Endodermal cell (in vitro differentiated cells): ENCODE measurements around the gene DUSP6. TPM values are rescaled to one million over a fixed set of nuclear protein-coding genes. Genes with fewer than 3 reads are reported as not detected.

Experiments
- DNase-seq: peaks from one replicate; pipeline ENCODE4 v3.0.0-alpha.2; 2017
- H3K27ac ChIP-seq: 2 replicates; pipeline ENCODE4 v1.5.1; 2013; ENCODE audit warnings: mild to moderate bottlenecking, low read depth, low read length, moderate library complexity
- H3K27me3 ChIP-seq: 2 replicates; pipeline ENCODE4 v1.6.1; 2013; ENCODE audit warnings: mild to moderate bottlenecking, low read length, moderate library complexity; ENCODE audit not compliant: insufficient read depth, control insufficient read depth, poor library complexity, severe bottlenecking
- H3K36me3 ChIP-seq: 2 replicates; pipeline ENCODE4 v1.7.0; 2013; ENCODE audit warnings: mild to moderate bottlenecking, low read length, moderate library complexity; ENCODE audit not compliant: control insufficient read depth, insufficient read depth
- H3K4me1 ChIP-seq: one replicate; pipeline ENCODE4 v1.7.0; 2013; ENCODE audit warnings: low read length; ENCODE audit not compliant: control insufficient read depth, insufficient read depth
- H3K4me3 ChIP-seq: 2 replicates; pipeline ENCODE4 v1.5.1; 2013; ENCODE audit warnings: mild to moderate bottlenecking, low read length, moderate library complexity
- H3K9ac ChIP-seq: 2 replicates; pipeline ENCODE4 v1.6.1; 2013; ENCODE audit warnings: mild to moderate bottlenecking, low read length, moderate library complexity; ENCODE audit not compliant: poor library complexity, severe bottlenecking; ENCODE audit errors: extremely low read depth
- H3K9me3 ChIP-seq: 2 replicates; pipeline ENCODE4 v1.6.1; 2013; ENCODE audit warnings: mild to moderate bottlenecking, low read length, moderate library complexity; ENCODE audit not compliant: control insufficient read depth
- H3K27ac Mint-ChIP-seq: 2 replicates; pipeline ENCODE4 v1.8.0; 2020; ENCODE audit warnings: mixed read lengths
- H3K27me3 Mint-ChIP-seq: 2 replicates; pipeline ENCODE4 v1.8.0; 2021; ENCODE audit warnings: mild to moderate bottlenecking, mixed read lengths; ENCODE audit not compliant: insufficient read depth
- H3K36me3 Mint-ChIP-seq: 2 replicates; pipeline ENCODE4 v1.8.0; 2020; ENCODE audit warnings: low read depth, mixed read lengths
- H3K4me1 Mint-ChIP-seq: 2 replicates; pipeline ENCODE4 v1.8.0; 2020; ENCODE audit warnings: mixed read lengths
- H3K4me3 Mint-ChIP-seq: 2 replicates; pipeline ENCODE4 v1.8.0; 2020; ENCODE audit warnings: mild to moderate bottlenecking, moderate library complexity, mixed read lengths
- H3K9me3 Mint-ChIP-seq: 2 replicates; pipeline ENCODE4 v1.8.0; 2020; ENCODE audit warnings: mild to moderate bottlenecking, mixed read lengths
- WGBS, 2 experiments: methylation state at CpG; one replicate each; pipeline versions ENCODE4 v1.1.5 to v1.1.7; 2013; ENCODE audit warnings: missing lambda C conversion rate in 2 of 2, mixed read lengths in 1 of 2; ENCODE audit not compliant: insufficient coverage in 1 of 2, insufficient read length in 1 of 2; 5-methylcytosine and 5-hydroxymethylcytosine counted together
- total RNA-seq, 2 donors: library from RNA; stranded (reverse); fragmentation: NEBNext Ultra II Directional in 1 of 2; extraction: Animal tissue kit (Norgen Biotek cat#: 25700) in 1 of 2; gene quantifications; 2 replicates in 1 of 2; 3 replicates in 1 of 2; pipeline ENCODE4 v1.2.1, GENCODE V29; 2021
- TF ChIP-seq, protein P1 (sequence below): fragments of 200-600 bp; sonication (generic); conservative IDR thresholded peaks from 2 replicates; pipeline ENCODE4 v1.5.0; 2021; ENCODE audit warnings: antibody characterized with exemption, mild to moderate bottlenecking

The DUSP6 gene
- total RNA-seq, 2 donors from 2014 or later: 85.9 to 123 TPM

DNA sequence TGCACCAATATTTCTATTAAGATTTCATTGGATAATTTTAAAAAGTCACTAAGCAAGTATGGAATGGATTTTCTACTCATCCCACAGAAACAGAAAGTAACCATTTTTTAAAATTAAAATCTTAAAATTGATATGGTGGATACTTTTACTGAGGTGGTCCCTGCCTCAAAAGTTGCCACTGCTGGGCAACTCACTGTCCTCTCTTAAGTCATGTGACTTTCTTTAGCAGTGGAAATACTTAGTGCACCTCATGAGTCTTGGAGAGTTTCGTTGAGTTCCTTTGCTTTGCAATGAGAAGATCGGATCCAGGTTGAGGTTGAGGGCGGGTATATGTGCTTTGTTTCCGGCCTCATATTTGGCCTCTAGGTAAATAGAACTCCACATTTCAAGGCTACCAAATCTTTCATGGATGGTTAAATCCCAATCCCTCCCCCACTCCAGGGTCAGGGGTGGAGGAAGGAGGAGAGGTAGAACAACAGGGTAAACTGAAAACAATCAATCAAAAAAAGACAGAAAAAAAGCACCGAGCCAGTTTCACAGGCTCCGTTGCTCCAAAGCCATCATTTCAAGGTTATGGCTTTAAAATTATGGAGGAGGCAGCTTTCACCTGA, 39.5 kb upstream of the DUSP6 start:
- no peaks in the 10 kb centered on the region for H3K9me3 ChIP-seq
- TF ChIP-seq, protein P1, sequence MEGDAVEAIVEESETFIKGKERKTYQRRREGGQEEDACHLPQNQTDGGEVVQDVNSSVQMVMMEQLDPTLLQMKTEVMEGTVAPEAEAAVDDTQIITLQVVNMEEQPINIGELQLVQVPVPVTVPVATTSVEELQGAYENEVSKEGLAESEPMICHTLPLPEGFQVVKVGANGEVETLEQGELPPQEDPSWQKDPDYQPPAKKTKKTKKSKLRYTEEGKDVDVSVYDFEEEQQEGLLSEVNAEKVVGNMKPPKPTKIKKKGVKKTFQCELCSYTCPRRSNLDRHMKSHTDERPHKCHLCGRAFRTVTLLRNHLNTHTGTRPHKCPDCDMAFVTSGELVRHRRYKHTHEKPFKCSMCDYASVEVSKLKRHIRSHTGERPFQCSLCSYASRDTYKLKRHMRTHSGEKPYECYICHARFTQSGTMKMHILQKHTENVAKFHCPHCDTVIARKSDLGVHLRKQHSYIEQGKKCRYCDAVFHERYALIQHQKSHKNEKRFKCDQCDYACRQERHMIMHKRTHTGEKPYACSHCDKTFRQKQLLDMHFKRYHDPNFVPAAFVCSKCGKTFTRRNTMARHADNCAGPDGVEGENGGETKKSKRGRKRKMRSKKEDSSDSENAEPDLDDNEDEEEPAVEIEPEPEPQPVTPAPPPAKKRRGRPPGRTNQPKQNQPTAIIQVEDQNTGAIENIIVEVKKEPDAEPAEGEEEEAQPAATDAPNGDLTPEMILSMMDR: no peak
- H3K27me3 ChIP-seq: no peaks in the 10 kb centered on the region
- H3K4me3 Mint-ChIP-seq: no peak overlapping the region
- no peaks in the 10 kb centered on the region for H3K36me3 ChIP-seq
- no peaks in the 10 kb centered on the region for H3K4me1 ChIP-seq
- no peak overlapping the region for H3K27ac Mint-ChIP-seq
- no peak overlapping the region for H3K9ac ChIP-seq
- no peaks in the 10 kb centered on the region for H3K9me3 Mint-ChIP-seq
- peaks cover 3% of the 10 kb centered on the region for H3K4me1 Mint-ChIP-seq
- H3K27ac ChIP-seq: no peak overlapping the region
- WGBS, 2 experiments: 88 to 92% methylated on average over 4 to 6 of the region's 6 CpGs
- no peaks in the 10 kb centered on the region for H3K27me3 Mint-ChIP-seq
- no peak overlapping the region for H3K4me3 ChIP-seq
- DNase-seq: no peak
- H3K36me3 Mint-ChIP-seq: no peaks in the 10 kb centered on the region

DNA sequence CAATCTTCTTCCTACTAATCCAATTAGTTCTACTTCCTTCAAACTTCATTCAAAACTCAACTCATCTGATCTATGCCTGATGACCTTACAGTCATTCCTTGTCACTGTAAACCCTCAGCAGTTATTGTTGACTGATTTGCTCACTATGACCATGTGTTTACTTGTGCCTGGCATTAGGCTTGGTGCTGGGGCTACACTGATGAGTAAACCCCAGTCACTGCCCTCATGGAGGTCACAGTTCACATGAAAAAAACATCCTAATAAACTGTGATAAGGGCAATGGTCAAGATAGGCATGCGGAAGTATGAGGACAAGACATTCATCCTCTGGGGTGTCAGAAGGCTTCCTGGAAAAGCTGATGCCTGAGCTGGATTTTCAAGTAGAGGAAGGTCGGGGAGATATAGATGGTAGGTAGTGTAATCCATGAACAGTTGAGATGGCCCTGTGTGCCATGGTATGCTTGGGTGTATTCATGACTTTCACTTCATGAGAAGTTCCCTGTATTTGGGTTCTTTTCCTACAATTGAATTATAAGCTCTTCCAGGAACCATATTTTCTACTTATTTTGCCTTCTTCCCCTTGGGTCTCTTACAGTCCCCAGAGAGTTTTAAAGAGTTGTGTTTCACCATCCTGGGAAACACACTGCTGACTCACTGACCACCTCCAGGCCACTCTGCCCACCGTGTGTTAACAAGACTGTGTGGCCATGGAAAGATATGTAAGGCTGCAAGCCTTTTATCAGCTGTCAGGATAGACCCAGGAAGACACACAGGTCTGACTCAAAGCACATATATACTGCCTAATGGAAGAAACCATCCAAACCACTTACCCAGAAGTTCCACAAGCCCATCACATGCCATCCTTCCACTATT, 38.7 kb upstream of the DUSP6 start:
- Histone ChIP-seq H3K27ac (no peak overlapping the region), H3K4me3 (no peak overlapping the region), H3K36me3 (no peaks in the 10 kb centered on the region), H3K4me1 (peaks cover 4% of the 10 kb centered on the region), H3K27me3 (no peaks in the 10 kb centered on the region), H3K9me3 (no peaks in the 10 kb centered on the region), H3K9ac (no peak overlapping the region)
- H3K27me3 Mint-ChIP-seq: no peaks in the 10 kb centered on the region
- H3K4me3 Mint-ChIP-seq: no peak overlapping the region
- TF ChIP-seq, protein P1: no peak
- H3K27ac Mint-ChIP-seq: no peak overlapping the region
- no peak for DNase-seq
- H3K4me1 Mint-ChIP-seq: peaks cover 10% of the 10 kb centered on the region
- H3K36me3 Mint-ChIP-seq: no peaks in the 10 kb centered on the region
- no peaks in the 10 kb centered on the region for H3K9me3 Mint-ChIP-seq
- WGBS, 2 experiments: 92 to 100% methylated on average over 1 to 3 of the region's 3 CpGs

DNA sequence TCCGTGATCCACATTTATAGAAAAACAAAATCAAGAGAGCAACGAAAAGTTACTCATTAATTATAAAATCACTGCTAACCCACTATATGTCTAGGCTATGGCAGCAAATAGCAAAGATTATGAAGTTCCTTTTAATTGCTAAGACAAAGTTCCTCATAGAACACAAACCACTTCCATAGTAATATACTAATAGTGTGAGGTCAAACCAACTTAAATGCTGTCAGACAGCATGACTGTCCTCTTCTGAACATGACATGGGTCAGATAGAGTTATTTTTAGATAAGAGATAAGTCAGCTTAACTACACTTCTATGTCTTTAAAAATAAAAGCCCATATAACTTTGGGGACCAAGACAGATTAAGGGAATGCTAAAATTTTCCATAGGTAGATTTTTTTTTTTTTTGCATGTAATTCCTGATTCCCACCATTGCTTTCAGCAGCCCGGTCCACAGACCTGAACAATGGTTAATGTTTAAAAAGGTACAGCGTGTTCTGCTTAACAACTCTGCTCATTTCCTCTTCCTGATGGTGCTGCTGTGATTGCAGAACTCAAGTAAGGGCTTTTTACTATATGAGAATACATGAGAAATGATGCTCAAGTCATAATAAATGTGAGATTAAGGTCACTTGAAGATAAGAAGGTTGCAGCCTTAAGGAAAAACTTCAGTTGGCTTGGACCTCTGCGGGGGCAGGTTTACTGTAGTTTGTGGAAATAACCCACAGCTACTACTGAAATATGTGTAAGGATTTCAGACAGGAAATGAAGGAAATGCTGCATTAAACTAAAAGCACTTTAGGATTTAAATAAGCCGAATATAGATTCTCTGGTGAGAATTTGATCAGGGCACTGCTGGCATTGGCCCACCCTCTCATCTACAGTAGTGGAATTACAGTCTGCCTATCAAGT, 37.7 kb upstream of the DUSP6 start:
- Histone ChIP-seq H3K4me3 (no peak overlapping the region), H3K4me1 (peaks cover 5% of the 10 kb centered on the region), H3K9ac (no peak overlapping the region), H3K36me3 (no peaks in the 10 kb centered on the region), H3K27ac (no peak overlapping the region), H3K27me3 (no peaks in the 10 kb centered on the region), H3K9me3 (no peaks in the 10 kb centered on the region)
- WGBS, 2 experiments: 90 to 93% methylated on average over 5 to 6 of the region's 6 CpGs
- TF ChIP-seq, protein P1: no peak
- Mint-ChIP-seq H3K27me3 (no peaks in the 10 kb centered on the region), H3K27ac (no peak overlapping the region), H3K4me3 (no peak overlapping the region), H3K36me3 (no peaks in the 10 kb centered on the region), H3K9me3 (no peaks in the 10 kb centered on the region), H3K4me1 (peaks cover 15% of the 10 kb centered on the region)
- DNase-seq: no peak
